ENCODE results near the gene TENM3. TPM values are rescaled to one million over a fixed set of nuclear protein-coding genes. Genes with fewer than 3 reads are reported as not detected.
"Not testable (repeated sequence)": the region's sequence is repeated elsewhere in the genome, so short reads cannot be mapped to it uniquely, and the experiment has no call there.

The TENM3 gene
- total RNA-seq, 1 donor from 2014 or later: 44.9 TPM

- DNase-seq: no peak
These were observed 96.0 kb downstream of the TENM3 start for GRCh38 chr4:182339221-182339641.

- no peak for DNase-seq
These were observed 100.3 kb downstream of the TENM3 start for GRCh38 chr4:182343453-182343852.

GRCh38 chr4:182344968-182345367 is 101.8 kb downstream of the TENM3 start:
- DNase-seq: no peak

- no peak for DNase-seq
These were observed 103.0 kb downstream of the TENM3 start for GRCh38 chr4:182346250-182346649.

- no peak for DNase-seq
These were observed 103.6 kb downstream of the TENM3 start for GRCh38 chr4:182346675-182347375.

- no peak for DNase-seq
These were observed 105.7 kb downstream of the TENM3 start for GRCh38 chr4:182348779-182349326.

GRCh38 chr4:182350041-182350440 is 106.8 kb downstream of the TENM3 start:
- DNase-seq: no peak

- DNase-seq: no peak
These were observed 108.3 kb downstream of the TENM3 start for GRCh38 chr4:182351485-182351884.

GRCh38 chr4:182354106-182354505 is 110.9 kb downstream of the TENM3 start:
- no peak for DNase-seq

- DNase-seq: no peak
These were observed 111.7 kb downstream of the TENM3 start for GRCh38 chr4:182354867-182355266.

- DNase-seq: no peak
These were observed 124.0 kb downstream of the TENM3 start for GRCh38 chr4:182367153-182367552.

GRCh38 chr4:182369211-182369610 is 126.0 kb downstream of the TENM3 start:
- no peak for DNase-seq

GRCh38 chr4:182370491-182370890 is 127.3 kb downstream of the TENM3 start:
- no peak for DNase-seq

GRCh38 chr4:182380771-182381181 is 137.6 kb downstream of the TENM3 start:
- no peak for DNase-seq

GRCh38 chr4:182382941-182383340 is 139.7 kb downstream of the TENM3 start:
- no peak for DNase-seq

GRCh38 chr4:182384631-182385091 is 141.5 kb downstream of the TENM3 start:
- DNase-seq: no peak

GRCh38 chr4:182385897-182386296 is 142.7 kb downstream of the TENM3 start:
- no peak for DNase-seq

- DNase-seq: not testable (repeated sequence)
These were observed 143.4 kb downstream of the TENM3 start for GRCh38 chr4:182386576-182386975.

- no peak for DNase-seq
These were observed 148.0 kb downstream of the TENM3 start for GRCh38 chr4:182391111-182391684.

- DNase-seq: no peak
These were observed 151.0 kb downstream of the TENM3 start for GRCh38 chr4:182394181-182394580.

GRCh38 chr4:182400081-182400480 is 156.9 kb downstream of the TENM3 start:
- DNase-seq: no peak

- no peak for DNase-seq
These were observed 157.6 kb downstream of the TENM3 start for GRCh38 chr4:182400790-182401189.

- no peak for DNase-seq
These were observed 161.2 kb downstream of the TENM3 start for GRCh38 chr4:182404376-182404775.

- no peak for DNase-seq
These were observed 161.9 kb downstream of the TENM3 start for GRCh38 chr4:182405087-182405486.

Measured in occipital lobe (tissue), 2 donors.